RWPE2 (cell line): Measurements from ENCODE around the gene PHACTR4.
A peak's percentile ranks its signal among the peaks of the same experiment; 100 is the strongest.

Experiments used
- ATAC-seq: fragments of 200-7000 bp; cut with Tn5 transposase; 3 replicates; pipeline ENCODE4 v1.9.1; 2021; ENCODE audit warnings: low read depth
- DNase-seq: peaks from one replicate; pipeline ENCODE4 v3.0.0-alpha.2; 2020; ENCODE audit warnings: low spot score
- H3K27ac ChIP-seq: fragments of 450-650 bp; 2 replicates; pipeline ENCODE4 v1.5.1; 2017; ENCODE audit warnings: mild to moderate bottlenecking; ENCODE audit not compliant: poor library complexity, severe bottlenecking
- H3K27me3 ChIP-seq: fragments of 250-450 bp; sonication (Bioruptor Pico); 2 replicates; pipeline ENCODE4 v1.5.1; 2021; ENCODE audit warnings: mild to moderate bottlenecking, moderate library complexity; ENCODE audit not compliant: insufficient read depth, poor library complexity, severe bottlenecking
- H3K36me3 ChIP-seq: fragments of 250-450 bp; sonication (Bioruptor Pico); 2 replicates; pipeline ENCODE4 v1.5.1; 2020; ENCODE audit warnings: low read depth, mild to moderate bottlenecking, moderate library complexity
- H3K4me1 ChIP-seq: fragments of 250-450 bp; sonication (Bioruptor Pico); 2 replicates; pipeline ENCODE4 v1.5.1; 2021; ENCODE audit warnings: mild to moderate bottlenecking, moderate library complexity; ENCODE audit not compliant: insufficient read depth, poor library complexity, severe bottlenecking
- H3K4me3 ChIP-seq: fragments of 250-450 bp; sonication (Bioruptor Pico); 2 replicates; pipeline ENCODE4 v1.5.1; 2021; ENCODE audit warnings: mild to moderate bottlenecking, moderate library complexity; ENCODE audit not compliant: severe bottlenecking
- H3K9me3 ChIP-seq: fragments of 250-450 bp; sonication (Bioruptor Pico); 2 replicates; pipeline ENCODE4 v1.5.1; 2021; ENCODE audit warnings: mild to moderate bottlenecking, moderate library complexity; ENCODE audit not compliant: severe bottlenecking
- TF ChIP-seq, protein P1 (sequence below): fragments of 450-650 bp; IDR thresholded peaks from one replicate; pipeline ENCODE4 v1.5.1; 2017; ENCODE audit warnings: mild to moderate bottlenecking, moderate library complexity; ENCODE audit not compliant: poor library complexity, severe bottlenecking

PHACTR4 gene

DNA sequence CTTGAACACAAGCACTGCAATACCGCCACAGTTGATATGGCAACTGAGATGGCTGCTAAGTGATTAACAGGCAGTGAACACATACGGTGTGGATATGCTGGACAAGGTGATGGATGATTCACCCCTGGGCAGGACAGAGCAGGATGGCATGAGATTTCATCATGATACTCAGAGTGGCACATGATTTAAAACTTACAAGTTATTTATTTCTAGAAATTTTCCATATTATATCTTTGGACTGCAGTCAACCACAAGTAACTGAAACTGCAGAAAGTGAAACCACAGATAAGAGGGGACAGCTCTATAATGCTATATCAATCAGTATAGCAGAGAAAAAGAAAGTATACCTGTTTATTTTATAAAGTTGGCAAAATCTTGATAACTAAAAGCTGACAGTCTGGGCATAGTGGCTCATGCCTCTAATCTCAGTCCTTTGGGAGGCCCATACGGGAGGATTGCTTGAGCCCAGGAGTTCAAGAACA is 47.9 kb downstream of the PHACTR4 start:
- ATAC-seq (peak; percentile 98), DNase-seq (peak; percentile 77)
- Histone ChIP-seq H3K27me3 (no peaks in the 10 kb centered on the region), H3K27ac (peak overlapping the region; percentile 84), H3K9me3 (no peaks in the 10 kb centered on the region), H3K4me1 (peaks cover 36% of the 10 kb centered on the region), H3K36me3 (no peaks in the 10 kb centered on the region; the same call in 1 of the 2 replicates), H3K4me3 (no peak overlapping the region)
- TF ChIP-seq, protein P1, sequence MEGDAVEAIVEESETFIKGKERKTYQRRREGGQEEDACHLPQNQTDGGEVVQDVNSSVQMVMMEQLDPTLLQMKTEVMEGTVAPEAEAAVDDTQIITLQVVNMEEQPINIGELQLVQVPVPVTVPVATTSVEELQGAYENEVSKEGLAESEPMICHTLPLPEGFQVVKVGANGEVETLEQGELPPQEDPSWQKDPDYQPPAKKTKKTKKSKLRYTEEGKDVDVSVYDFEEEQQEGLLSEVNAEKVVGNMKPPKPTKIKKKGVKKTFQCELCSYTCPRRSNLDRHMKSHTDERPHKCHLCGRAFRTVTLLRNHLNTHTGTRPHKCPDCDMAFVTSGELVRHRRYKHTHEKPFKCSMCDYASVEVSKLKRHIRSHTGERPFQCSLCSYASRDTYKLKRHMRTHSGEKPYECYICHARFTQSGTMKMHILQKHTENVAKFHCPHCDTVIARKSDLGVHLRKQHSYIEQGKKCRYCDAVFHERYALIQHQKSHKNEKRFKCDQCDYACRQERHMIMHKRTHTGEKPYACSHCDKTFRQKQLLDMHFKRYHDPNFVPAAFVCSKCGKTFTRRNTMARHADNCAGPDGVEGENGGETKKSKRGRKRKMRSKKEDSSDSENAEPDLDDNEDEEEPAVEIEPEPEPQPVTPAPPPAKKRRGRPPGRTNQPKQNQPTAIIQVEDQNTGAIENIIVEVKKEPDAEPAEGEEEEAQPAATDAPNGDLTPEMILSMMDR = no peak

DNA sequence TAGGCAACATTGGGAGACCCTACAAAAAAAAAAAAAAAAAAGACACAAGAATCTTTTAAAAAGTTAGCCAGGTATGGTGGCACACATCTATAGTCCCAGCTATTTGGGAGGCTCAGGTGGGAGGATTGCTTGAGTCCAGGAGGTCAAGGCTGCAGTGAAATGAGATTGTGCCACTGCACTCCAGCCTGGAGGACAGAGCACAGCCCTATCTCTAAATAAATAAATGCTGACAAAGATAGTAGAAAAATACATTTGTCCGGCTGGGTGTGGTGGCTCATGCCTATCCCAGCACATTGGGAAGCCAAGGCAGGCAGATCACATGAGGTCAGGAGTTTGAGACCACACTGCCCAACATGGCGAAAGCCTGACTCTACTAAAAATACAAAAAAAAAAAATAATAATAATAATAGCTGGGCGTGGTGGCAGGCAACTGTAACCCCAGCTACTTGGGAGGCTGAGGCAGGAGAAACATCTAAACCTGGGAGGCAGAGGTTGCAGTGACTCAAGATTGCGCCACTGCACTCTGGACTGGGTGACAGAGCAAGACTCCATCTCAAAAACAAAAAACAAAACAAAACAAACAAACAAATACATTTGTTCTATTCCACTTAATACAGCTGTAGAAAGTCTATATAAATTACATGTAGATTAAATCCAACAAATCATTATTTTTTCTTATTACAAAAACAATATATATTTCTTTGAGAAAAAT is 48.5 kb downstream of the PHACTR4 start:
- H3K36me3 ChIP-seq = no peaks in the 10 kb centered on the region; the same call in 1 of the 2 replicates
- peaks cover 37% of the 10 kb centered on the region for H3K4me1 ChIP-seq
- no peak for DNase-seq
- H3K27me3 ChIP-seq = no peaks in the 10 kb centered on the region
- no peaks in the 10 kb centered on the region for H3K9me3 ChIP-seq
- no peak overlapping the region for H3K4me3 ChIP-seq
- H3K27ac ChIP-seq = peak overlapping the region; percentile 84
- no peak for ATAC-seq
- TF ChIP-seq, protein P1 = no peak

DNA sequence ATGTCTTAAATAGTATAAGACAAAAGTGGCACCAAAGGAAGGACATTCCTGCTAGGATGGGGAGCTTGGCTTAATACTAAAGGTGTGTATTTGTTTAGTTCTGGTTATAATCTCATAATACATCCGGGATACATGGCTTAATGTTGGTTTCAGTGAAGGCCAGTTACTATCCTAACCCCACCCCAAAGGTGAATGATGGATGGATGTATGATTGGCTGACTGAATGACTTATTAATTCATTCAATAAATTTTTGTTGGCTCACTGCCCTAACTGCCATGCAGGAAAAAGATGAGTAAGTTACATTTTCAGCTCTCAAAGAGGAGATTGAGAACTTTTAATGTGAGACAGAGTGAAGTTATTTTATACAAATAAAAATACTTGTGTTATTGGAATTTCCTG is 52.2 kb downstream of the PHACTR4 start:
- ATAC-seq (peak; percentile 62), DNase-seq (no peak)
- TF ChIP-seq, protein P1 = no peak
- Histone ChIP-seq H3K4me3 (no peak overlapping the region), H3K9me3 (no peaks in the 10 kb centered on the region), H3K27ac (peak overlapping the region; percentile 74), H3K36me3 (peaks cover 14% of the 10 kb centered on the region; the same call in 1 of the 2 replicates), H3K4me1 (peaks cover 28% of the 10 kb centered on the region), H3K27me3 (no peaks in the 10 kb centered on the region)

DNA sequence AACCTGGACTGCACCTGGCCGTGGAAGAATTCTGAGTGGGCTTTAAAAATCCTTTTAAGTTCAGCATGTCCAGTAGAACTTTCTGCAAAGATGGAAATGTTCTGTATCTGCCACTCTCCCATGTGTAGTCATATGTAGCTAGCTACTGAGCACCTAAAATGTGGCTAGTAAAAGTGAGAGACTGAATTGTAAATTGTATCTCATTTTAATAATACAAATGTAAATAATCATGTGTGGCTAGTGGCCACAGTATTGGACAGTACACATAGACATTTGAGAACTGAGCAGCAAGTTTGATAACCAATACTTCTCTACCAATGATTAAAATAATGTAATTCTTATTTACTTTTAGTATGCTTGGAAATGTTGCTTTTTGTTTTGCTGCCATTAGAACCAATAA is 57.3 kb downstream of the PHACTR4 start:
- Histone ChIP-seq H3K36me3 (peaks cover 21% of the 10 kb centered on the region; the same call in 1 of the 2 replicates), H3K27ac (no peak overlapping the region), H3K9me3 (no peaks in the 10 kb centered on the region), H3K4me1 (peaks cover 8% of the 10 kb centered on the region), H3K27me3 (no peaks in the 10 kb centered on the region), H3K4me3 (no peak overlapping the region)
- ATAC-seq (no peak), DNase-seq (no peak)
- TF ChIP-seq, protein P1 = no peak

DNA sequence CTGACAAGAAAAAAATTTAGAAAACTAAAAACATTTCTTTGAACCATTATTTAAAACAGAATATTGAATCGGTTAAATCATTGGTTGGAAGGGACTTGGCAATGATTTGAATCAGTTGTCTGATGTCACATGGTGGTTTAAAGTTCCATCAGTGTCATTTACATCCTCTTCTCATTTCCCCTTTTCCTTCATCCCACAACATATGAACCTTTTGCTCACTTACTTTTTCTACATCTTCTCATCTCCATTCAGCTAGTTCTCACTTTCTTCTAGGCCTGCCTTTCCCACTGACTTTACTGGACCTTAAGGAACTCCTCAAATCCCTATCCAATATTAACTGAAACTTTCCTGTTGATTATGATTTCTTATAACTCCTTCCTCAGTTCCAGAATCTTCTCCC is 58.5 kb downstream of the PHACTR4 start:
- peaks cover 21% of the 10 kb centered on the region; the same call in 1 of the 2 replicates for H3K36me3 ChIP-seq
- DNase-seq (no peak), ATAC-seq (no peak)
- H3K9me3 ChIP-seq = no peaks in the 10 kb centered on the region
- H3K4me3 ChIP-seq = no peak overlapping the region
- no peak overlapping the region for H3K27ac ChIP-seq
- no peaks in the 10 kb centered on the region for H3K27me3 ChIP-seq
- TF ChIP-seq, protein P1 = no peak
- no peaks in the 10 kb centered on the region for H3K4me1 ChIP-seq
